Spinal cord (tissue), 10 donors: Measurements from ENCODE around the gene CYP4F11. TPM values are rescaled to one million over a fixed set of nuclear protein-coding genes. Genes with fewer than 3 reads are reported as not detected.
"Not testable (repeated sequence)": the region's sequence is repeated elsewhere in the genome, so short reads cannot be mapped to it uniquely, and the experiment has no call there.

ENCODE experiments used
- DNase-seq, 6 donors: peaks; one replicate each; pipeline versions ENCODE4 v3.0.0 to v3.0.0-alpha.2; 2013 to 2015; ENCODE audit warnings: low spot score in 6 of 6, low read depth in 4 of 6
- H3K27ac ChIP-seq: one replicate; pipeline ENCODE4 v1.5.1; 2013; ENCODE audit warnings: low read depth, low read length, control low read depth
- H3K27me3 ChIP-seq: one replicate; pipeline ENCODE4 v1.6.1; 2013; ENCODE audit warnings: low read length; ENCODE audit not compliant: control insufficient read depth, insufficient read depth
- H3K36me3 ChIP-seq: one replicate; pipeline ENCODE4 v1.6.1; 2013; ENCODE audit warnings: low read length; ENCODE audit not compliant: control insufficient read depth, insufficient read depth
- H3K4me1 ChIP-seq: one replicate; pipeline ENCODE4 v1.6.1; 2013; ENCODE audit warnings: low read length; ENCODE audit not compliant: control insufficient read depth, insufficient read depth
- H3K4me3 ChIP-seq: one replicate; pipeline ENCODE4 v1.5.1; 2013; ENCODE audit warnings: low read depth, low read length, control low read depth
- H3K9me3 ChIP-seq: one replicate; pipeline ENCODE4 v1.6.1; 2013; ENCODE audit warnings: low read length; ENCODE audit not compliant: control insufficient read depth, insufficient read depth
- WGBS: methylation state at CpG from one replicate; pipeline ENCODE4 v1.1.5; 2013; ENCODE audit warnings: missing lambda C conversion rate; ENCODE audit not compliant: insufficient coverage; 5-methylcytosine and 5-hydroxymethylcytosine counted together
- polyA plus RNA-seq, 2 donors: library from polyadenylated mRNA; unstranded; fragments of 120-200 nt; gene quantifications; one replicate each; pipeline ENCODE4 v1.2.1, GENCODE V29; 2013; ENCODE audit not compliant: insufficient read length in 2 of 2
- total RNA-seq, 2 donors: library from RNA; depleted of rRNA in 1 of 2; stranded (reverse); fragments of 120-200 nt in 1 of 2; fragments of >200 nt in 1 of 2; gene quantifications; one replicate each; pipeline versions ENCODE4 v1.2.3 to v1.2.4, GENCODE V29; 2013 to 2014
- donor health status: healthy.

The CYP4F11 gene
- total and polyA plus RNA-seq, 4 donors, result 0.17 to 0.69 TPM; not detected in 2

DNA sequence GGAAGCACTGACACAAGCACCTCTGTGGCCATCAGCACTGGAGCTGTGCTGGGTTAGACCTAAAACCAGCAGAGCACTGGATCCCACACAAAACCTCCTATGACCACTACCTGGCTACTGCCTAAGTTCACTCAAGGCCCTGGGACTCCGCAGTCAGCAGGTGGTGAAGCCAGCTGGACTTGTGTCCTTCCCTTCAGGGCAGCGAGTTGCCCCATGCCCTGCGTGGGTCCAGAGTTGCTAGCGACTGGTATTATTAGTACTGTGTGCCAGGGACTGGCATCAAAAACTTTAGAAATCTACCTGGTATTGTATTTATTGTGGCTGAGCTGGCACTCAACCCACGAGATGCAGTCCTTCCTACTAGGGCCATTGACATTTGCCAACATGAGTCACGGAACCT, 20.5 kb upstream of the CYP4F11 start:
- H3K9me3 ChIP-seq, result no peaks in the 10 kb centered on the region
- no peak overlapping the region for H3K4me3 ChIP-seq
- no peaks in the 10 kb centered on the region for H3K4me1 ChIP-seq
- H3K36me3 ChIP-seq, result no peaks in the 10 kb centered on the region
- no peak for DNase-seq
- 89% methylated on average over 3 of the region's 6 CpGs for WGBS
- H3K27ac ChIP-seq, result no peak overlapping the region
- H3K27me3 ChIP-seq, result peaks cover 12% of the 10 kb centered on the region

DNA sequence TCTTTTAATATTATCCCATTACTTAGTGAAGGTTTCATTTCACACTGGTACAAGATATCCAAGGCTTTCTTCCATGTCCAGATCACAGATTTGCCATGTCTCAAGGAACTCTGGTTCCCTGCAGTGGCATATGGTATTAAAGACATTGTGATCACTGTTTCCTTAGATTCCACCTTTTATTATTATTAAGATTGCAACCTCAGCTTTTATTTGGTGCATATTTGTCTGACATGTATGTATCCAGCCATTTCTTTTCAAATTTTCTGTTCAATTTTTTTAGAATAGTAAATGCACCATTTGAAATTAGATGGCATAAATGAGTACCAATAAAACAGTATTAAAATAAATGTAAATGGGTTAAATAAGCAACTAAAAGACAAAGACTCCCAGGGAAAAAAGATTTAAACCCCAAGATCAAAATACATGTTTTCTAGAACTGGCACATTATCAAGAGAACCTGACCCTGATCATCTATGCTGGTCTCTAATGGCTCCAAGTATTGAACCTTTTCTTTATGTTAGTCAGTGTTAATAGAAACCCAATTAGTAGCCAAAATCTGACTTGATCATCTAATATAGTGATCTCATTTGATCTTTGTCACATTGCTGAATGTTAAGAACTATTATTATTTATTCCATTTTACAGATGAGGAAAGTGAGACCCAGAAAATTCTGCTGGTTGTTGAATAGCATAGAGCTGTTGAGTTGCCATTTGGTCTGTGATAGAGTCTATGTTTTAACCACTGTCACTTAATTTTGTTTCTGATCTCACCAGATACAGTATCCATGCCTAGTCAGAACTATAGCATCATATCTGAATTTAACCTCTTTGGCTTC, 14.1 kb upstream of the CYP4F11 start, which contains the start of gene OR10H4:
Gene OR10H4, plus strand, starts transcription at position 786 of the 836 bp plus-strand sequence. Its CDS starts 0 bp downstream, at position 786.
- Histone ChIP-seq H3K4me1 (no peaks in the 10 kb centered on the region), H3K36me3 (no peaks in the 10 kb centered on the region)

GRCh38 chr19:15945301-15945700, 11.0 kb upstream of the CYP4F11 start:
- Histone ChIP-seq H3K4me3 (no peak overlapping the region), H3K27me3 (no peaks in the 10 kb centered on the region), H3K36me3 (no peaks in the 10 kb centered on the region), H3K27ac (no peak overlapping the region), H3K4me1 (no peaks in the 10 kb centered on the region), H3K9me3 (peaks cover 3% of the 10 kb centered on the region)
- no peak for DNase-seq
- WGBS, result no CpG with 5 or more reads among the region's 4 CpGs

More for the DNA sequence above, 14.1 kb upstream of the CYP4F11 start, which contains the start of gene OR10H4:
- H3K9me3 ChIP-seq, result peaks cover 3% of the 10 kb centered on the region
- H3K27ac ChIP-seq, result no peak within 1 kb of the TSS
- H3K4me3 ChIP-seq, result no peak within 1 kb of the TSS
- no peak for DNase-seq
- no peaks in the 10 kb centered on the region for H3K27me3 ChIP-seq

- no peak overlapping the region for H3K4me3 ChIP-seq
- no peaks in the 10 kb centered on the region for H3K27me3 ChIP-seq
- H3K36me3 ChIP-seq, result no peaks in the 10 kb centered on the region
- 84% methylated on average over 3 of the region's 4 CpGs for WGBS
- no peak for DNase-seq
- peaks cover 3% of the 10 kb centered on the region for H3K9me3 ChIP-seq
- no peak overlapping the region for H3K27ac ChIP-seq
- H3K4me1 ChIP-seq, result no peaks in the 10 kb centered on the region
Observed at GRCh38 chr19:15944401-15944800, 10.1 kb upstream of the CYP4F11 start.

DNA sequence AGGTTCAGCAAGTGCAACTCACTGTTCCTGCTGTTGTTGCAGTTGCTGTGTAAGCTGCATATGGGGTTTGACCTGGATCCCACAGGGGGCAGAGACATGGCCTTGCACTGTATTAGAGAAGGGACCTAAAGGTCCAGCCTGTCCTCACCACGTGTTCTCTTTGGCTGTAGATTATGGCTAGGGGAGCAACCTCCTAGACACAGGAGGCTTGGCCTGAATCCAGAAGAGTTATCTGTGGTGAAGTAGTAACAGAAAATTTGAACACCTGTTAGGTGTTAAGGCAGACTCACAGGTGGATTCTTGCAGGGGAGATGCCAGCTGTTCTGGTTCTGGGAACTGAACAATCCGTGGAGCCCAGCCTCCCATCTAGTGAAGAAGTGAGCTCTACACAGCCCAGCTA, 3.4 kb upstream of the CYP4F11 start:
- 48% methylated on average over 2 of the region's 2 CpGs for WGBS
- Histone ChIP-seq H3K27me3 (no peaks in the 10 kb centered on the region), H3K4me1 (peaks cover 8% of the 10 kb centered on the region), H3K4me3 (no peak overlapping the region), H3K36me3 (no peaks in the 10 kb centered on the region), H3K9me3 (no peaks in the 10 kb centered on the region), H3K27ac (no peak overlapping the region)
- DNase-seq, result no peak

GRCh38 chr19:15936950-15937349, 2.6 kb upstream of the CYP4F11 start:
- WGBS, result no CpG with 5 or more reads among the region's 2 CpGs
- DNase-seq, result no peak
- H3K4me3 ChIP-seq, result no peak overlapping the region
- no peaks in the 10 kb centered on the region for H3K36me3 ChIP-seq
- H3K27ac ChIP-seq, result no peak overlapping the region
- no peaks in the 10 kb centered on the region for H3K9me3 ChIP-seq
- H3K4me1 ChIP-seq, result peaks cover 8% of the 10 kb centered on the region
- no peaks in the 10 kb centered on the region for H3K27me3 ChIP-seq

GRCh38 chr19:15936173-15936572, 1.8 kb upstream of the CYP4F11 start:
- Histone ChIP-seq H3K9me3 (no peaks in the 10 kb centered on the region), H3K27me3 (peaks cover 1% of the 10 kb centered on the region), H3K36me3 (no peaks in the 10 kb centered on the region), H3K4me3 (no peak overlapping the region), H3K4me1 (peaks cover 8% of the 10 kb centered on the region), H3K27ac (no peak overlapping the region)
- DNase-seq, result no peak
- WGBS, result no CpG with 5 or more reads among the region's 3 CpGs

DNA sequence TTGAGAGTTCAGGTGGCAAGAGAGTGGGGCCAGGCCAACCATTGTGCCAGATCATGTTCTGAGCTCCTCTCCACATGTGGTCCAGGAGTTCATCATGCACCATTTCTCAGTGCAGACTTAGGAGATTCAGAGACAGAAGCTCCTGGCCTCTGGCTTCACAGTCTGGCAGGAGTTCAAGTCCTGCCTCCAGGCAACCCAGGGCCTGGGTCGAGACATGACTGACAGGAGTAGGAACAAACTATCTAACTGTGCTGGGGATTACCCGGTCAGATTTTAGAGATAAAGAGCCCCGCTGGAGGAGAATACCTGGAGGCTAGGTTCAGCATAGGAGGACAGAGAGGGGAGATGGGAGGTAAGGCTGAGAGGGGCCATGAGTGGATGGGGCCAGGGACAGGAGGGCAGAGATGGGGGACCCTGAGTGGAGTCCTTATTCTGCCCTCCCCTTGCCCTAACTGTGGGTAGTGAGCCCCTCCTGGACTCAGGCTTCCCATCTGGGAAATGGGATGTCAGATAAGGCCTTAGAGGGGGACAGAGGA, 906 bp upstream of the CYP4F11 start:
- peaks cover 8% of the 10 kb centered on the region for H3K4me1 ChIP-seq
- WGBS, result 52% methylated on average over 3 of the region's 3 CpGs
- H3K27ac ChIP-seq, result no peak overlapping the region
- peaks cover 5% of the 10 kb centered on the region for H3K27me3 ChIP-seq
- no peaks in the 10 kb centered on the region for H3K9me3 ChIP-seq
- no peaks in the 10 kb centered on the region for H3K36me3 ChIP-seq
- no peak overlapping the region for H3K4me3 ChIP-seq
- no peak for DNase-seq

DNA sequence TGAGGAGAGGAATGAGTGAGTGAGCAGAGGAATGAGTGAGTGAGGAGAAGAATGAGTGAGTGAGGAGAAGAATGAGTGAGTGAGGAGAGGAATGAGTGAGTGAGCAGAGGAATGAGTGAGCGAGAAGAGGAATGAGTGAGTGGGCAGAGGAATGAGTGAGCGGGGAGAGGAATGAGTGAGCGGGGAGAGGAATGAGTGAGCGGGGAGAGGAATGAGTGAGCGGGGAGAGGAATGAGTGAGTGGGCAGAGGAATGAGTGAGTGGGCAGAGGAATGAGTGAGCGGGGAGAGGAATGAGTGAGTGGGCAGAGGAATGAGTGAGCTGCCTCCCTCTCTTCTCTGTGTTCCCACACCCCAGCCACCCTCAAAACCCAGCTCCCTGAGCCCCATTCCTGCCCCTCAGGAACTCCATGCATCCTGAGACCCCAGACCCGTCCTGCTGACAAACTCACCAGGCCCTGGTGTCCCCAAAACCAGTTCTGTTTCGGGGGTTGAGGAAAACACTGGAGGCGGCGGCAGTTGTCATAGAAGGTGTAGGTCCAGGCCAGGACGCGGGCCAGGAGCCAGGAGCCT, 483 bp downstream of the CYP4F11 start:
- not testable (repeated sequence) for H3K27me3 ChIP-seq, H3K4me1 ChIP-seq, H3K4me3 ChIP-seq, DNase-seq, H3K9me3 ChIP-seq, H3K36me3 ChIP-seq, H3K27ac ChIP-seq
- WGBS, result 34% methylated on average over 10 of the region's 12 CpGs

GRCh38 chr19:15928321-15928720, 6.0 kb downstream of the CYP4F11 start:
- Histone ChIP-seq H3K27me3 (peaks cover 8% of the 10 kb centered on the region), H3K27ac (no peak overlapping the region), H3K9me3 (no peaks in the 10 kb centered on the region), H3K4me1 (no peaks in the 10 kb centered on the region), H3K4me3 (no peak overlapping the region), H3K36me3 (no peaks in the 10 kb centered on the region)
- DNase-seq, result no peak
- WGBS, result 83% methylated on average over 3 of the region's 3 CpGs
